ENCODE measurements around the gene GAGE10. TPM values are rescaled to one million over a fixed set of nuclear protein-coding genes. Genes with fewer than 3 reads are reported as not detected.

Gene GAGE10
- total and polyA plus RNA-seq, 2 donors (not counting 1 experiment from before 2014, with no cell fraction given) = not detected

DNA sequence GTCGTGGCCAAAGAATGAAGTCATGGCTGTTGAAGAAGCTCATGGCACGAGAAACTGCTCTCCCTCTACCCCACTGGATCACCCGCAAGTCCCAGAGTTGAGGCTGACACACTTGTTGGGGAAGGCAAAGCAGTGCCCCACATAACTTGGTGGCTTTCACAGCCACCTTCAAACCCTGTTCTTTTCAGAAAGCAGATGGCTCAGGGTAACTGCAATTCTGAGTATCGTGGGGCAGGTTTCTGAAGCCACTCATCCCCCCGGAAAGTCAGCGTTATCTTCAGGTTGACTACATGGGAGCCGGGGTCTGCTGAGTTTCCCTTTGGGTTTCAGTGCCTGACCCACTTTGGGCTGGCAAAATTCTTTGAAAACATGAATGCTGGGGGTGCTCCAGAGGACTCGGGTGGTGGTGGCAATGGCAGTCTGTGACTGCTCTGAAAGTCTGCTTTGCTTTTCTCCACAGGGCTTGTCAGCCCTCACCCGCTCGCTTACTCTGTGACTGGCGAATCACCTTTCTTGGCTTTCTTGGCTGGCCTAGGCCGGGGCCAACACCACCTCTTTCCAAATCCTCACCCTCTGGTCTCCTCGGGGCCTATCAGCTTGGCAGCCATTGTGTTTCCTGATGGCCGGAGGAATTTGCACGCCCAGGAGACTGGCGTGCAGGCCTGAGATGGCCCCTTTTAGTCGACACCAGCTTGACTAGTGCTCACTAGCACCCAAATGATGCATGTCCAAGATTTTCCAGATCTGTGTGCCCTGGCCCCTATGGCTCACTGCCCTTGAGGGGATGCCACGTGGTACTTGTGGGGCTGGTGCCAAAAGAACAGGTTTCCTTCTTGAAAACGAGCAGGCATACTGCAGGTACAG, 26.5 kb upstream of the GAGE10 start:
- ATAC-seq (ENCODE audit: low read depth) (no peak), DNase-seq (no peak)
- ChIA-PET POLR2A (no interaction called here), CTCF (no interaction called here)
- peaks cover 36% of the 10 kb centered on the region for H3K4me1 Mint-ChIP-seq
- no peaks in the 10 kb centered on the region for H3K9me3 ChIP-seq (ENCODE audit: control extremely low read depth in 1 of 3, control insufficient read depth in 2 of 3, insufficient read depth in 1 of 3, low read length in 2 of 3)
- H4K20me1 ChIP-seq (ENCODE audit: control insufficient read depth, insufficient read depth, low read length, poor library complexity, severe bottlenecking) = no peaks in the 10 kb centered on the region
- no peak overlapping the region for H3K9ac ChIP-seq (ENCODE audit: low read length)
- no peaks in the 10 kb centered on the region for H3K27me3 ChIP-seq (replicated peaks in 1 of 4; ENCODE audit: control extremely low read depth in 1 of 4, control insufficient read depth in 3 of 4, insufficient read depth in 4 of 4, low read length in 3 of 4)
- H3K27ac ChIP-seq (ENCODE audit: low read length in 2 of 2) = no peak overlapping the region
- 95% methylated on average over 4 of the region's 19 CpGs for WGBS (ENCODE audit: insufficient coverage)
- H3K27me3 Mint-ChIP-seq = no peaks in the 10 kb centered on the region
- no peak overlapping the region for H3K27ac Mint-ChIP-seq
- TF ChIP-seq CTCF (IDR thresholded peaks at IDR 0.05) (no peak), EZH2 (IDR thresholded peaks at IDR 0.05; ENCODE audit: borderline replicate concordance, insufficient read depth, low read depth, low read length, poor library complexity, severe bottlenecking) (no peak)
- no peaks in the 10 kb centered on the region for H3K36me3 ChIP-seq (replicated peaks in 1 of 2; ENCODE audit: control extremely low read depth in 1 of 2, control insufficient read depth in 1 of 2, extremely low read depth in 1 of 2, insufficient read depth in 2 of 2, low read length in 1 of 2)
- H3K9me3 Mint-ChIP-seq (ENCODE audit: insufficient read depth) = no peaks in the 10 kb centered on the region
- no peak overlapping the region for H2AFZ ChIP-seq (ENCODE audit: insufficient read depth, low read depth, low read length, poor library complexity, severe bottlenecking)
- peaks cover 10 to 15% of the 10 kb centered on the region in 2 donors for H3K4me1 ChIP-seq (ENCODE audit: control insufficient read depth in 2 of 2, insufficient read depth in 2 of 2, low read length in 2 of 2)
- no peak overlapping the region for H3K4me3 ChIP-seq (ENCODE audit: control extremely low read depth in 1 of 5, extremely low read depth in 1 of 5, insufficient read depth in 1 of 5, low read depth in 2 of 5, low read length in 4 of 5)
- H3K79me2 ChIP-seq (ENCODE audit: control insufficient read depth, insufficient read depth, low read length) = peaks cover 14% of the 10 kb centered on the region
- no peak overlapping the region for H3K4me3 Mint-ChIP-seq
- no peak overlapping the region for H3K4me2 ChIP-seq (replicated peaks; ENCODE audit: low read depth, low read length, poor library complexity, severe bottlenecking)
- intact Hi-C loops (cut with micrococcal nuclease) = no loop called here

GRCh38 chrX:49277535-49277830, 26.0 kb upstream of the GAGE10 start:
- H3K27me3 Mint-ChIP-seq = no peaks in the 10 kb centered on the region

More at GRCh38 chrX:49277535-49277830, 26.0 kb upstream of the GAGE10 start:
- WGBS (ENCODE audit: insufficient coverage) = 100% methylated on average over 1 of the region's 3 CpGs
- DNase-seq = no peak
- Histone ChIP-seq H3K9ac (ENCODE audit: low read length) (no peak overlapping the region), H2AFZ (ENCODE audit: insufficient read depth, low read depth, low read length, poor library complexity, severe bottlenecking) (no peak overlapping the region), H3K4me1 (ENCODE audit: control insufficient read depth in 2 of 2, insufficient read depth in 2 of 2, low read length in 2 of 2) (peaks cover 4 to 9% of the 10 kb centered on the region in 2 donors), H3K36me3 (replicated peaks in 1 of 2; ENCODE audit: control extremely low read depth in 1 of 2, control insufficient read depth in 1 of 2, extremely low read depth in 1 of 2, insufficient read depth in 2 of 2, low read length in 1 of 2) (no peaks in the 10 kb centered on the region), H3K4me3 (ENCODE audit: control extremely low read depth in 1 of 5, extremely low read depth in 1 of 5, insufficient read depth in 1 of 5, low read depth in 2 of 5, low read length in 4 of 5) (no peak overlapping the region), H4K20me1 (ENCODE audit: control insufficient read depth, insufficient read depth, low read length, poor library complexity, severe bottlenecking) (no peaks in the 10 kb centered on the region), H3K4me2 (replicated peaks; ENCODE audit: low read depth, low read length, poor library complexity, severe bottlenecking) (no peak overlapping the region), H3K27me3 (replicated peaks in 1 of 4; ENCODE audit: control extremely low read depth in 1 of 4, control insufficient read depth in 3 of 4, insufficient read depth in 4 of 4, low read length in 3 of 4) (no peaks in the 10 kb centered on the region), H3K79me2 (ENCODE audit: control insufficient read depth, insufficient read depth, low read length) (peaks cover 10% of the 10 kb centered on the region), H3K9me3 (ENCODE audit: control extremely low read depth in 1 of 3, control insufficient read depth in 2 of 3, insufficient read depth in 1 of 3, low read length in 2 of 3) (no peaks in the 10 kb centered on the region), H3K27ac (ENCODE audit: low read length in 2 of 2) (no peak overlapping the region)
- Mint-ChIP-seq H3K4me3 (no peak overlapping the region), H3K4me1 (peaks cover 32% of the 10 kb centered on the region), H3K9me3 (ENCODE audit: insufficient read depth) (no peaks in the 10 kb centered on the region), H3K27ac (no peak overlapping the region)
- TF ChIP-seq EZH2 (IDR thresholded peaks at IDR 0.05; ENCODE audit: borderline replicate concordance, insufficient read depth, low read depth, low read length, poor library complexity, severe bottlenecking) (no peak), CTCF (IDR thresholded peaks at IDR 0.05) (no peak)
- ChIA-PET CTCF (no interaction called here), POLR2A (no interaction called here)
- intact Hi-C loops (cut with micrococcal nuclease) = no loop called here
- ATAC-seq (ENCODE audit: low read depth) = no peak

All from B cell (primary cell).